GM21825 (cell line): ENCODE data around the gene SCGB3A1.

Source experiments
- ATAC-seq: cut with Tn5 transposase; IDR thresholded peaks from one replicate; pipeline ENCODE4 v1.9.1; 2021; ENCODE audit warnings: mild to moderate bottlenecking, moderate library complexity; ENCODE audit not compliant: unreplicated experiment

Gene SCGB3A1, protein sequence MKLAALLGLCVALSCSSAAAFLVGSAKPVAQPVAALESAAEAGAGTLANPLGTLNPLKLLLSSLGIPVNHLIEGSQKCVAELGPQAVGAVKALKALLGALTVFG

DNA sequence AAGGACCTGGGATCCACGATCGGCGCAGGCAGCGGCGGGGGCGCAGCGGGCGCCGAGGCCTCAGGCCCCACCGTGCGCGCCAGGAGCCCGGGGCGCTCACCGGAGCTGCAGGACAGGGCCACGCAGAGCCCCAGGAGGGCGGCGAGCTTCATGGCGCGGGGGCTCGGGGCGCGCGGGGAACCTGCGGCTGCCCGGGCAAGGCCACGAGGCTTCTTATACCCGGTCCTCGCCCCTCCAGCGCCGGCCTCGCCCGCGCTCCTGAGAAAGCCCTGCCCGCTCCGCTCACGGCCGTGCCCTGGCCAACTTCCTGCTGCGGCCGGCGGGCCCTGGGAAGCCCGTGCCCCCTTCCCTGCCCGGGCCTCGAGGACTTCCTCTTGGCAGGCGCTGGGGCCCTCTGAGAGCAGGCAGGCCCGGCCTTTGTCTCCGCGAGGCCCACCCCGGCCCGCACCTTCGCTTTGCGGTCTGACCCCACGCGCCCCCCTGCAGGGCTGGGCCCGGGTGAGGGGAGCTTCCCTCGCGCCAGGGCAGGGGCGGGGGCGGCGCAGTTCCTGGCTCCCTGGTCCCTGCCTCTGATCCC, at the start of gene SCGB3A1:
TSS of gene SCGB3A1 (minus strand) at position 189 of the 577 bp plus-strand sequence. CDS start at position 152, 37 bp downstream.
- no peak for ATAC-seq

DNA sequence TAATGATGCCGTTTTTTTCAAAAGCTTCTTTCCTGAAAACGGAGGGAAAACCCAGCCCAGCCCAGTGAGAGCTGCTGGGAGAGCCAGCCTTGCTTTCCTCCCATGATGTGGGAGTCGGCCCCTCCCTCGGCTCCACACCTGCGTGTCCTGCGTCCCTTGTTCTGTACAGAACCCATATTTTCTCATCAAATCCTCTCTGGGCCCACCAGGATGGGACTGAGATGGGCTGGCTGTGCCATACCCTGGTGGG, 49.2 kb upstream of the SCGB3A1 start:
- no peak for ATAC-seq

DNA sequence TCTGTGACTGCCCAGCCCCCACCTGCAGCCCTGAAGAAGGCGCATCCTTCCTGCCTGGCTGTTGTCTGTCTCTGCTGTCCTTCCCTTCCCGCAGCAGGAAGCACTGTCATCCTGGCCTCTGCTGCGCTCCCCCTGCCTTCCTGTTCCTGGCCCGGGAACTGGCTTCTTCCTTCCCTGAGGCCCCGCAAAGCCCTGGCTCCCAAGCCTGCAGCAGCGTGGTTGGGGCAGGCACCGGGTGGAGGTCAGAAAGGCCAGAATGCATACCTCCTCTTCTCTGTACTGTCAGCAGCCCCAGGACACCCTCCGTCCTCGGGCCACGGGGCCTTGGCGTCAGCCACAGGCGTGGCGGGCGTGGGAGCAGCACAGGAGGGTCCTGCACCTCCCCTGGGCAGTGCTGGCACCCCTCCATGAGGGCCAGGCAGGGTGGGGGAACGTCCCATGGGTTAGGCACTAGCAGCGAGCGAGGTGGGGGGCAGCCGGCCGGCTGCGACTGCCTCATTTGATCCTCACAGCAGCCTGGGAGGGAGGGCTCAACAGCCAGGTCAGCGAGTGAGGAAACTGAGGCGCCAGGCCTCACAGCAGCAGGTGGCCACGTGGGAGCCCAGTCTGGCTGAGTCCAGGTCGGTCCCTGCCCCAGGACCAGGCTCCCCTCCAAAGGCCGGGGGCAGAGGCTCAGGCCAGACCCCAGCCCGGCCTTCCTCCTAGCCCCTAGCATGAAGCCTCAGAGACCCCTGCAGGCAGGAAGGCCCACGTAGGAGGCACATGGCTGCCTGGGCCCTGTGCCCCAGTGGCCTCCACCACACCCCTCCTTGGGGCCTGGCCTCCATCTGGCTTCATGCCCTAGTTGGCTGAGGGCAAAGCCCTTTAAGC, 48.7 kb upstream of the SCGB3A1 start:
- no peak for ATAC-seq

DNA sequence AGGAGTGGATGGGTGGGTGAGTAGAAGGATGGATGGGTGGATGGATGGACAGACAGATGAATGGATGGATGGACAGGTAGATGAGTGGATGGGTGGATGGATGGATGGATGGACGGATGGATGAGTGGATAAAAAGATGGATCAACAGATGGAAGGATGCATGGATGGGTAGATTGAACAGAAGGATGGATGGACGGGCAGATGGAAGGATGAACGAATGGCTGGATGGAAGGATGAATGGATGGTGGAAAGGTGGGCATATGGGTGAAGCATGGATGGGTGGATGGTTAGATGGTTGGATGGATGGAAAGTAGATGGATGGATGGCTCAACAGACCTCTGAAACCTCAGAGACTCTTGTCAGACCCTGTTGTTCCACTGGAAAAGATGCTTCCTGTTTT, 48.0 kb upstream of the SCGB3A1 start:
- ATAC-seq, result no peak

DNA sequence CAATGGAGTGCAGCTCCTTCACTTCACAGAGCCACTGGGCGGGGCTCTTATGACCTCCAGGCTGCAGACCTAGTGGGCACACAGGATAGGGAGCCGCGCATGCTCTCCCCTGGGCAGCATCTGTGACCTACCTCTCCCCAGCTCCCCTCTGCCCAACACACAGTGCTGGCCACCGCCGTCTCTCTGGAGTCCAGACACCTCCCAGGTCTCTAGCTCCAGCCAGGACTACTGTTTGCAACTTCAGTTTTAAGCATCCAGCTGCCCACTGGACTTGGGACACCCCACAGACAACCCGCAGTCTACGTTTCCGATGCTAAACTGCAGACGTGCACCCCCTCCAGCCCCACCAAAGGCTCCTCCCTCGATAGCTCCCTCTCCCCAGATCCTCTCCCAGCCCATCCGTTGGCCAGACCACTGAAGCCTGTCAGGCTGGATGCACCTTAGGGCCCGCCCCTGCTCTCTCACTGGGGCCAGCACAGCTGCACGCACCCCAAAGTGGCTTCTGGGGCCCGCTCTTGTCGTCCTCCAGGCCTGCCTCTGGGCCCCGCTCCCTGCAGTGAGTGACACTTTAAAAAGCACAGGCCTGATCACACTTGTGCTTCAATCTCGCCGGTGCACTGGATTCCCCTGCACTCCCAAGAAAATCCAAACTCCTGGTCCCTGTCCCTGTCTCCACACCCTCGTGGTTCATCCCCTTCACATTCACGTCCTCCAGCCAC, 46.8 kb upstream of the SCGB3A1 start:
- no peak for ATAC-seq

DNA sequence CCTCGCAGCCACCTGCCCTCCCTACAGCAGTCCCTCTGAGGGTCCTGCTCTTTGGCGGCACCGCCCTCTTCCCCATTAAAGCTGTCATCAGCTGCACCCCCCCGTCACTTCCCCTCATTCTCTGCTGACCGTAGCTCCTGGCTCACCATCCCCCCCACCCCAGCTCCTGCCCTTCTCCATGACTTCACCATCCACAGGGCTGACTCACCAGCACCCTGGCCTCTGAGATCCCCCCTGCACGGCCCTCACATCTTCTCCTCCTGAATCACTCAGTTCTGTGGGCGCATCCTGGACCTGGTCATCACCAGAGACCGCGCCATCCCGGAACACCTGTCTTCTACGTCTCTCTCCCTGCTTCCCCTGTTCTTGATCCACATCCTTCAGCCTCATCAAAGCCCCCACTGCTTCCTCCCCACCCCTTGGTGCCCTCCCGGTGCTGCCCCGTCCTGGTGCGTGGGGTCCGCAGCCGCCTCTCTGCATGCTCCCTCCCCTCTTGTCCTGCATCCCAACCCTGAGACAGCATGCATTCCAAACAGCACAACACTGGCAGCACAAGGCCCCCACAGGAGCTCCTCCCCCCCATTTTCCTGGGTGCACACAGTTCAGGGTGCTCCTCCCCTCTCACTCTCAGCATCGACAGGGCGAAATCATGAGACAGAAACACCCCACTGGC, 45.2 kb upstream of the SCGB3A1 start:
- ATAC-seq, result no peak

DNA sequence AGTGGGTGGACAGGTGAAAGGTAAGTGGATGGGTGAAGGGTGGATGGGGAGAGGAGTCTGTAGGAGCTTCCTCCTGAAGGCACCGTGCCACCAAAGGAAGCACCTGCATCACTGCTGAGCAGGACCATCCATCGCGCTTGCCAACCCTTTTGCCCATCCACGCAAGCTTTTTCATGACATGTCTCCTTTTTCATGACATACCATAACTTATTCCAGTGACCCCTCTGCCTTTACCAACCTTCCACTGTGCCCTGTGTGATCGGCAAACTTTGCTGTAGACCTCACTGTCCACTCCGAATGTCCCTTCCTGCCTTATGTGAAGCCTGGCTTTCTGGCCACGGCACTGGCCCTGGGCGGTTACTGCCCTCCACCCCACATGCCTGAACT, 44.7 kb upstream of the SCGB3A1 start:
- no peak for ATAC-seq

DNA sequence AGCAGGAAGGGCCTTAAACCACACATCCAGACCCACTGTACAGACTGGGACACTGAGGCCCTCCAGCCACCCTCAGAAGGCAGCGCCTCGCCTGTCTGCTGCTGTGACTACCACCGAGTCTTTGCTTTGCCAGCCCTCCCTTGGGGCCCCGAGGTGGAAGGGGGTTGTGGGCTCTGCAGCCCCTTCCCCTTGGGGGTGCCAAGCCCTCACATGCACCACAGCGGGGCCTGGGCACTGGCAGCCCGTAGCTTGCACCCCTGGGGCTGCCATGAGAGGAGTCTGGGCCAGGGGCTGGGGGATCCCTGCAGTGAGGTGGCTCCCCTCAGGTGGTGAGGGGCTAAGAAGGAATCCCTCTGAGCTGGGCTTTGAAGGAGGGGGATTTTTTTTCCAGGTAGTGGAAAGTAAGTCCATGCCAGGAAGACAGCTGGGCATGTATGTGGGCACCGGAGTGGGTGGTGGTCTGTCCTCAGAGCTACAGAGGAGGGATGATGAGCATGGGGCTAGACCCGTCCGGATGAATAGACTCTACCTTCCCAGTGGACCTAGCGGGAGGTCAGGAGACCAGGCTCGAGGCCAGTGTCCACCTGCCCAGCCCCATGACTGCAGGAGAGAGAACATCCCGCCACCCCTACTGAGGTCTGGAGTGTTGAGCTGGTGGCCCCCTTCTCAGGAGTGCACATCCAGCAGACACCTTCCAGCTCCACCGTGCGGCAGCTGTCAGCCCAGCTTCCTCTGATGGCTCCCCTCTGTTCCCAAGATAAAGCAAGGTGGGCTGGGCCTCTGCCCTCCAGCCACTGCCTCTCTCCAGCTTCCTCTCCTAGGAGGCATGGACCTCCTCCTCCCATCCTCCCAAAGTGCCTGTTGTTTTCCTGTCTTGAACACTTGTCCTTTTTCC, 42.2 kb upstream of the SCGB3A1 start:
- no peak for ATAC-seq

DNA sequence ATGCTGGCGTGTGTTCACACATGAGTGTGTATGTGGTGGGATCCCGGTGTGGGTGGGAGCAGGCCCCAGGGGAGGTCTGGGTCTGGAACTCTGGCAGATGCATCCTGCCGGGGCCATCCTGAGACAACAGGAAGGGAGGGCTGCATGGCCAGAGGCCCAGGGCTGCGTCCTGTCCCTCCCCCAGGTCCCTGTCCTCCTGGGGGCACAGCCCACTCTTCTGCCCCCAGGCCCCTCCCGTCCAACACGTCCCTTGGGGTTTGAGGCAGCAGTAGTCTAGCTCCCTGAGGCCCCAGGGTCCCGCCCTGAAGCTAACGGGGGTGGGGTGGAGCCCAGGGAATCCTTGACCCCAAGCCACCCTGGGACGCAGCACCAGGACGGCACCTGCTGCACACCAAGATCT, 41.5 kb upstream of the SCGB3A1 start:
- ATAC-seq, result no peak

DNA sequence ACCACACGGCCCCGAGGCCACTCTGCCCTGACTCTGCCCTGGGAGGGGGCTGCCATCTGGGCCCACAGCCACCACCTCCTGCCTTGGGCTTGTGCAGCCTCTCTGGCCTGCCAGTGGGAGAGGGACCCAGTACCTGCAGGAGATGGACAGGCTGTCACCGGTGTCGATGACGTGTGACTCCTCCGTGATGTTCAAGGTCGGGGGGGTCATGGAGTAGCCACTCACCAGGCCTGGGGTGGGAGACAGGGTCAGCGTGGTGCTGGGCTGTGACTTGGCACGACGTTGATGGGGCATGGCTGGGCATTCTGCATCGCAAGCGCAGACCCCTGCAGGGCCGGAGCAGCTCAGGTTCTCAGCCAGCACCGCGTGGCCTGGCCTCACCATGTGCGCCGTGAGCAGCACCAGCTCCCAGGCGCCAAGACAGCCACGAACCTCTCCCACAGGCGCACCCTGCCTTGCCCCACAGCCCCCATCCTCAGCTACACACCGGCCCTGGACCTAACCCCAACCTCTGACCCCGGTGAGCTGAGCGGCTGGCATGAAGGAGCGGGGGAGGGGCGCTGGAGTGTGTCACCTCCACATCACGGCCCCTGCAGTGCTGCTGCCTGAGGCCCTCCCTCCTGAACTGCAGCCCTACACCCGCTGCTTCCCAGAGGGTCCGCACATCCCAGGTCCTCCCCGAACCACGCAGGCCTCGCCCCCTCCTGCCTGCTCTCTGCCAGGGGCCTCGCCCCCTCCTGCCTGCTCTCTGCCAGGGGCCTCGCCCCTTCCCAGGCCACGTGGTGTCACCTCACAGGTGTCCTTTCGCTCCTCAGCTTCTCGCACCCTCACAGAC, 40.5 kb upstream of the SCGB3A1 start:
- ATAC-seq, result no peak

DNA sequence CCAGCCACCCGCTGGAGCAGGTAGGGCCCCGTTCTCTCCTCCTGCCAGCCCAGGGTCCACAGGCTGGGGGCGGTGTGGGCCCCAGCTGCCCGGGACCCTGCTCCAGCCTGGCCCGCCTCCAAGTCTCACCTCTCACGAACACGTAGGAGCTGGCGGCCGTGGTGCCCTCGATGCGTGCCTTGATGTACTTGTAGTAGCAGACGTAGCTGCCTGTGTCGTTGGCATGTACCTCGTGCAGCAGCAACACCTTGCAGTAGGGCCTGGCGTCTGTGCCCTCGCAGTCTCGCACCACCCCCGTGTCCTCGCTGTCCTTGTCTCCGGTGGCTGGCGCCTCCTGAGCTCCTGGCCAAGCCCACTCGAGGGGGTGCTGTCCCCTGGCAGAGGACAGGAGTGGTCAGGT, 39.1 kb upstream of the SCGB3A1 start:
- no peak for ATAC-seq

DNA sequence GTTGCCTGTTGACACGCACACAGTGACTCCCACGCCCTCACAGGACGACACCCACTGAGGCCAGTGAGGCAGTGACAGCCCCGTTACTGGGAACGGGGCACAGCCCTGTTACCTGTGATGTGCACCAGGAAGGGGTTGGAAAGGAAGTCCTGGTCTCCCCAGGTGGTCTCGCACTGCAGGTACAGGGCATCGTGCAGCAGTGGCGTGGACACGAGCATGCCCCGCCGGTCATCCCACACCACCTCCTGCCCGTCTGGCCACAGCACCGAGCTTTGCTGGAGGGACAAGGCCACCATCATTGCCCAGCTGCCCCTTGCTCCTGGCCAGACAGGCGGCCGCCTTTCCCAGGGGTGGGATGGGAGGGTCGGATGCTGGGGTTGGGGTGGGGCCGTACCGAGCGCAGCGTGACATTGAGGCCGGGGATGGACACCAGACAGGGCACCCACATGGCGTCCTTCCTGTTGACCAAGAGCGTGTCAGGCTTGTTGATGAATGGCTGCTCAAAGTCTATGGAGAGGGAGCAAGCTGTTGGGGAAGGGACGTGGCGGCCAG, 38.6 kb upstream of the SCGB3A1 start:
- no peak for ATAC-seq

DNA sequence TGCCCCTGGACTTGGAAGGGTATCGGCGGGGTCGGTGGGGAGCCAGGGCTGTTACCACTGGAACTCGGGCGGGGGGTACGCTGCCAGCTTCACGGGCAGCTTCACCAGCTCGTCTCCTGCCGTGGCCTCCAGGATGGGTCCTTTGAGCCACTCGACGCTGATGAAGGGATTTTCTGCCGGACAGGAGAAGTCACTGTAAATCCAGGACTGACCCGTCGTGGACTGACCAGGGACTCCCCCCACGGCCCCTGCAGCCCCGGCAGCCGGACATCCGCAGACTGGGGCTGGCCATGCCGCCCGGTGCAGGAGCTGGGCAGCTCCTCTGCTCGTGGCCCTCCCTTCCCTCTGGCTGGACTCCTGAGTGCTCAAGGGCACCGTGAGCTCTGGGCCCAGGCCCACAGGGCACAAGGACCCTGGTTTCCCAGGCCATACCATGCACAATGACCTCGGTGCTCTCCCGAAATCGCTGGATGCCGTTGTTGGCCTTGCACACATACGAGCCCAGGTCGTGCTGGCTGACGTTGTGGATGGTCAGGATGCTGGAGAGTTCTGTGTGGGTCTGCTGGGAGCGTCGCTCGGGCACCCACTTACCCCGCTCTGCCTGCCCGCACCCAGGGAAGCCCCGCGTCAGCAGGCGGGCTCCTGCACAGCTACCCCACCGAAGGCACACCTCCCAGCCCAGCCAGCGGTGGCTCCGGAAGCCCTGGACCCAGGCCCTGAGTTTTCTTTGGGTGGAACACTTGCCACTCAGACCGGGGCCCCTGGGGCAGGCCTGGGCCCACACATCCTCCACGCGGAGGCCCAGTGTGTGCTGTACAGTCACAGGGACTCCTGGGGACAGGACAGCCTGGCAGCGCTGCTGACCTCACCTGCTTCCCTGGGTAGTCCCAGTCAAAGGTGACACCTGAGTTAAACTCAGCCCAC, 37.8 kb upstream of the SCGB3A1 start:
- no peak for ATAC-seq

DNA sequence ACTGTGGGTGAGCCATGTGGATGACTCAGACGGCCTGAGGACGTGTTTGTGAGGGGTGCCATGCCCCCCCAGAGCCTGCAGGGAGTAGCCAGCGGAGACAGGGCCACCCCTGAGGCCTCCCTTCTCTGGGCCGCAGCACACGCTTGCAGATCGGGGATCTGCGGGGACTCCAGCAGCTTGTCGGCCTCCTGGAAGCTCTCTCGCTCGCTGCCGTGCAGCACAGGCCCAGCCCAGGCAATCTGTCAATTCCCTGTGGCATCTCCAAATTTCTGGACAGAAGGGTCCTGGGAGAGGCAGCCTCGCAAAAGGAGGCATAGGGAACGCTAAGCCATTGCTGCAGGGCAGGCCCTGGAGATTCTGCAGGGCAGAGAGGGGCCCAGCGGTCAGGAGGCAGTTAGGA, 36.9 kb upstream of the SCGB3A1 start:
- ATAC-seq, result no peak

DNA sequence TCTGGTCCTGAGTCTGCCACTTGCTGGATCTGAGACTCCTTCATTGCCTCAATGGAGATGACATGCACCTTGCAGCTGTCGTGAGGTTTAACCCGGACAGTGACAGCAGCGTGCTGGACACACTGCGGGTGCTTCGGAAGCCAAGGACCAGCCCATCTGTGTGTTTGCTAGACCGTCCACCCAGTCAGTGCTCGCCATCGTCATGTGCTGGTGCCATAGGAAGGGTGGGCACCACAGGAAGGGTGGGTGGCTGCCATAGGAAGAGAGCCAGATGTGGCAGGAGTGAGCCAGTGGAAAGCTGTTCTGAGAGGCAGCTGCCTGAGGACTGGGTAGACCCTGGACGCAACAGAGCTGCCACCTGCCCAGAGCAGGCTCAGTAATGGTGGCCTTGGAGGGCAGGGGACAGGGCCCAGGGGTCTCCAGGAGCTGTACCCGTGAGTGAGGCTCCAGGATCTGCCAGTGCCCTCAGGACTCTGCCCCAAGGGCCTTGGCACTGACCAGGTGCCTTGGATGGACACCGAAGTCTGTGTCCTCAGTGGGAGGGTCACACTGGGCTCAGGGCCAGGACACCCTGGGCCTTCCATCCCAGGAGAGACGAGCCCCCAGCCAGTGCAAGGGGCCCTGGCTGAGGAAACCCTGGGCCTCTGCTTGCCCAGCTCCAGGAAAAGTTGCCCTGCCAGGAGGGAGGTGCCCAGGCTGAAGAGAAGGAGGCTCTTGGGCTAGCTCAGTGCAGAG, 36.3 kb upstream of the SCGB3A1 start:
- ATAC-seq, result no peak

DNA sequence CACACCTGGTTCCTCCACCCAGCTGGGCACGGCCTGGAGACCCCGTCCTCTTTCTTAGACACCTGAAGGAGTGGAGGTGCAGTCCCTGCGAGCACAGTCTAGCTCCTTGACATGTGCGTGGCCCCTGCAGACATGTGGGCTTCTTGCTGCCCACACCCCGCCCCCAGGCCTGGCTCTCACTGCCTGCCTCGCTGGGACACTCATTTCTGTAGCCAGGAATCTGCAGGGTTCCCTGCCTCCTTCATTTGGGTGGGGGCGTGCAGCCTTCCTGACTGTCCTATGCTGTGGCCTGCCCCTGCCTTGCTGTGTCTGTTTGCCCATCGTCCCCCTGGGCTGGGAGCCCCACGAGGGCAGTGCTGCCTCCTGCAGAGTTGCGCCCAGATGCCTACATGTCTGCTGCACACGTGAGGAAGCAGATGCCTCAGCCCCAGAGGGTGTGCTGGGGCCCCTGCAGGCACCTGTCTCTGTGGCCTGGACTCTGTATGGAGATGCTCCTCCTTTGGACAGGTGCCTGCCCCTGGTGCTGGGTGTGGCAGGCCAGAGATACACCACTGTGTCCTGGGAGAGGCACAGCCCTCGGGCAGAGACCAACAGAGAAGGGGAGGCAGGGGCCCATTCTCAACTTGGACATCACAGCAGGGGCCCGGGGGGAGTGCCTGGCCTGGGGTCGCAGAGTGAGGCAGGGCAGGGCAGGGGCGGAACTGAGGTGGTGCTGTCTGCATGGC, 35.5 kb upstream of the SCGB3A1 start:
- ATAC-seq, result no peak
